ENCODE data around the gene CCDC120.

Gene CCDC120, protein sequence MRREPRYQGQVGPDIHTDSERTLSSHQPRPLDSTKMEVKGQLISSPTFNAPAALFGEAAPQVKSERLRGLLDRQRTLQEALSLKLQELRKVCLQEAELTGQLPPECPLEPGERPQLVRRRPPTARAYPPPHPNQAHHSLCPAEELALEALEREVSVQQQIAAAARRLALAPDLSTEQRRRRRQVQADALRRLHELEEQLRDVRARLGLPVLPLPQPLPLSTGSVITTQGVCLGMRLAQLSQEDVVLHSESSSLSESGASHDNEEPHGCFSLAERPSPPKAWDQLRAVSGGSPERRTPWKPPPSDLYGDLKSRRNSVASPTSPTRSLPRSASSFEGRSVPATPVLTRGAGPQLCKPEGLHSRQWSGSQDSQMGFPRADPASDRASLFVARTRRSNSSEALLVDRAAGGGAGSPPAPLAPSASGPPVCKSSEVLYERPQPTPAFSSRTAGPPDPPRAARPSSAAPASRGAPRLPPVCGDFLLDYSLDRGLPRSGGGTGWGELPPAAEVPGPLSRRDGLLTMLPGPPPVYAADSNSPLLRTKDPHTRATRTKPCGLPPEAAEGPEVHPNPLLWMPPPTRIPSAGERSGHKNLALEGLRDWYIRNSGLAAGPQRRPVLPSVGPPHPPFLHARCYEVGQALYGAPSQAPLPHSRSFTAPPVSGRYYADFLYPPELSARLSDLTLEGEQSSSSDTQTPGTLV

DNA sequence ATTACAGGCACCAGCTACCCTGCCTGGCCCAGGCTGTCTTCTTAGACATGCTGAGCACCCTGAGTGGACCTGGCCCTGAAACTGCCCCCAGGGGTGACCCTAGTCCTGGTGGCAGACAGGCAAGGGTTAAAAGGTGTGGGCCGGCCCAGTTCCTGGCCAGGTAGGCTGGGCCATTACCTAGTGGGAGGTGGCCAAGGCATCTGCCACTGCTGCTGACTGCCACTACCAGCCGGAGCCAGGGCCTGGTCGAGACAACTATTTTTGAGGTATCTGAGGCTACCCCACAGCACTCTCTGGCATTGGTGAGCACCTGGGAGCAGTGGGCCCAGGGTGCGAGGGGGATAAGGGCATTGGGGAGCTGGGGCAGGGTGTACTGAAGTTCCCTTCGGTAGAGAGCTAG lies at the start of gene CCDC120:
TSS of gene CCDC120 (plus strand) at position 206 of the 400 bp plus-strand sequence. CDS start 3,043 bp downstream, outside the sequence.
- DNase-seq = no peak

DNA sequence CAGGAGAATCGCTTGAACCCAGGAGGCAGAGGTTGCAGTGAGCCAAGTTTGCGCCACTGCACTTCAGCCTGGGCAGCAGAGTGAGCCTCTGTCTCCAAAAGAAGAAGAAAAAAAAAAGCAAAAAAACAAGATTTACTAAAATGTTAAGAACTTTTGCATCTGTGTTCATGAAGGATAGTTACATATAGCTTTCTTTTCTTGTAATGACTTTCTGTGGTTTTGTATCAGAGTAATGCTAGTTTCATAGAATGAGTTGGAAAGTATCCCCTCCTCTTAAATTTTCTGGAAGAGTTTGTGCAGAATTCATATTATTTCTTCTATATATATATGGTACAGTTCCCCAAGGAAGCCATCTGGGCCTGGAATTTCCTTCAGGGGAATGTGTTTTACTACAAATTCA lies 39.7 kb upstream of the CCDC120 start:
- no peak for DNase-seq

DNA sequence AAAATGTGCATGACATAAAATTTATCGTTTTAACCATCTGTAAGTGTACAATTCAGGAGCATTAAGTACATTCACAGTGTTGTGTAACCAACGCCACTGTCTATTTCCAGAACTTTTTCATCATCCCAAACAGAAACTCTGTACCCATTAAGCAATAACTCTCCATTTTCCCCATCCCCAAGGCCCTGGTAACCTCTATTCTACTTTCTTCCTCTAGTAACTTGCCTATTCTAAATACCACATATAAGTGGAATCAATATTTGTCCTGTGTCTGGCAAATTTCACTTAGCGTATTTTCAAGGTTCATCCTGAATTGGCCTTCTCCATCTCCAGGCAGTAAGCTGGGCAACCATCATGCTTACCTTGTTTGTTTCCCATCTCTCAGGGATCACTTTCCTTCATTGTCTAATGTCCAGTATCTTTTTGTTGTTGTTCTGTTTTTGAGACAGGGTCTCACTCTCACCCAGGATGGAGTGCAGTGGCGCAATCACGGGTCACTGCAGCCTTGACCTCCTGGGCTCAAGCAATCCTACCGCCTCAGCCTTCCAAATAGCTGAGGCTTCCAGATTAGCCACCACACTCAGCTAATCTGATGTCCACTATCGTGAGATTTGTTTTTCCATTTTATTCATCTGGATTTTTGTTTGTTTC lies 39.1 kb upstream of the CCDC120 start:
- no peak for DNase-seq

DNA sequence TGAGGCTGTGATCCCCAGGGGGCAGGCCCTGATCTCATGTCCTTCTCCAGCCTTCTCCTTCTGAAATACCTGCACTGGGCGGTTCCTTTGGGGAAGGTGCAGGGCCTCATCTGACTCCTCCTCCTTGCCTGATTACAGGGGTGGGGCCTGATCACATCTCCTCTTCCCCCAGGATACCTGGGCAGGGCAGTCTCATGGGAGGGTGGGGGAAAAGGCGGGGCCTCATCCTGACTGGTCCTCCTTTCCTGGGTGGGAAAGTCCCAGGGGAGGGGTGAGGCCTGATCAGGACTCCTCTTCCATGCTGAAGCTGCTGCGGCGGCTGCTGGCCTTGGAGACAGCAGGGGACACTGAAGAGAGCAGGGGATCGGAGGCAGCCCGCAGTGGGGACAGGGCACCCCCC lies 28.9 kb upstream of the CCDC120 start:
- DNase-seq = no peak

DNA sequence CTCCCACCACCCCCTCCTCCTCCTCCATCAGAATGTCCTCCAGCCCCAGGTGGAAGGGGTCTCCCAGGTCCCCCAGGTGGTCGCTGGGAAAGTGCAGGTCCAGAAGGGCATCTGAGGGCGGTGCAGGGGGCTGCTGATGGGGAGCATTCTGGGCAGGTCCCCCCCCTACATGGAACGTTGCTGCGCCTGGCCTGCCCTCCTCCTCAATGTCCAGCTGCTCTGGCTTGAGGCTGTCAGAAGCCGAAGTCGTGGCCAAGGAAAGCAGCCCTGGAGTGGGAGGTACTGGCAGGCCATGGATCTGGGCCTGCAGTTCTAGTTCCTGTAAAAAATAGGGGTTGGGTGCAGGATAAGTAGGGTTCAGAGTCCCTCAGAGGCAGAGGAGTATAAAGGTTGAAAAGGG lies 28.5 kb upstream of the CCDC120 start:
- DNase-seq = no peak

DNA sequence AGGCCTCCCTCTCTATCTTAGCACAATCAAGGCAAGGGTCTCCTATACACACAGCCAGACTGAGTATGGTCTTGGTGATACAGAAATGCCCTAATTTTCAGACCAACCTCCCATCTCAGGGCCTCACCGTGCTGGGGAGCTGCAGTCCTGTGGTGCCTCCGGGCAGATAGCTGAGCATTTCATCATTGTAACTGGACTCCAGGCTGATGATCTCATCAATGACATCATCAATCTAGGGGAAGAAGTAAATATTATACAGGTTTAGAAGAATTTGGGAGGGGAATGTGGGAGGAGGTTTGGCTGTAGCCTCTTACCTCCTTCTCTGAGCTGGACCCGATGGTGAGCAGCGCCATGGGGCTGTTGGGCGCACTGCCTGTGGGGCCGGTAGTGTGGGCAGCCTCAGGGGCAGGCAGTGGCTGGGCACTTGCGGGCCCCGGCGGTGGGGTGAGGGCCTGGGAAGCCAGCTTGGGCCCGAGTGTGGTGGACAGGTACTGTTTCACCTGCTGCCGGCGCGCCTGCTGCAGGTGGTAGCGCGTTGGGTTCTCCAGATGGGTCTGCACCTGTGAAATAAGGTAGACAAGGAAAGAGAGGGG lies 20.8 kb upstream of the CCDC120 start:
- DNase-seq = no peak

DNA sequence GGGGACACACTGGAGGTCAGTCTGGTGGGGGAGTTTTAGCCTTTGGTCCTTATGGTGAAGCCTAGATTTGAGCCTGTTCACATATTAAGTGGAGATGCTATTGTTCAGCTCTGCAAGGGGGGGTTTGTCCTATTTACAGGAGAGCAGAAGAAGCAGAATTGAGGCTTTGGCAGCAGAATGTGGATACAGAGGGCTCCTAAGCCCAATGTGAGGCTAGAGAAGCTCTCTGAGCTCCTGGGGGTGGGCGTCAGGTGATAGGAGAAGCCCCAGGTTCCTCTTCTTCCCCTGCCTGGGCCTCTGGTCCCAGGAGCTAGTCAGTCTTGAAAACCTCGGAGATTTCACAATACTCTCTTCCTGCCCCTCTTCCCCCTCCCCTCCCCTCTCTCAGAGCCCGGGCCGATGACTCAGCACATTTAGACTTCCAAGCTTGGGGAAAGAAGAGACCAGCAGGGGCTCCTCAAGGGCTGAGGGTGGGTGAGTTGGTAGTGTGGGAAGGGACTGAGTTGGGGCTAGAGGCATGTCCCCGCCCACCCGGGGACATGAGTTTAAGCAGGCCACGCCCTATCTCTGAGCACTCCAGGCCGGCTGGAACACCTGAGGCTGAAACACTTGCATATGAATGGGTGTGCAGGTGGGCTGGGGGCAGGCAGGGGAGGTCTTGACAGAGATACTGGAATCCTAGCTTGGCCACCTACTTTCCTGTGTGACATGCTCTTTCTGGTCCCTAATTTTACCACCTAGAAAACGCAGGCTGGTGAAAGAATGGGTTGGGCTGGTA lies 19.0 kb upstream of the CCDC120 start:
- DNase-seq = peak; percentile 42

DNA sequence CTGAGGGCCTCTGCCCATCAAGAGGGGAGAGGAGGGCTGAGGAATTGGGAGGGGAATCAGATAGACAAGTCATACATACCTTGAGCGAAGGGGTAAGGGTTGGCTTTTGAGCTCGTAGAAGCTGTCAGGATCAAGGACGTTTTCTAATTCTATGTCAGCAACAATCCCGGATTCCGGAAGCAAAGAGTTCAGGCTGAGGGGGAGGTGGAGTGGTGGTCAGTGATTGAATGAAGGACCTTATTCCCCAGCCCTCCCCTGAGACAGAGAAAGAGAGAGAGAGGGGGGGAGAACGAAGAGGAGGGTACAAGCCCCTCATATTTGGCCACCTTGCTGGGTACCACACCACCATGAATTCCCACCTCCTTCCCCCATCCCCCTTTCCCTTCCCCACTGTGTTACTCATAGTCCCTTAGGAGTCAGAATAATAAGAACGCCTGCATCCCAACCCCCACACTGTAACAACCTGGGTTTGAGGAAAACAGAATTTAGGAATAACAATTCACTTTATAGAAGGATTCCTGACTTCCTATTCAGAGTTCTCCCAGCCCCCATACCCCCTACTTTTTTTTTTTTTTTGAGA lies 18.3 kb upstream of the CCDC120 start:
- DNase-seq = no peak

DNA sequence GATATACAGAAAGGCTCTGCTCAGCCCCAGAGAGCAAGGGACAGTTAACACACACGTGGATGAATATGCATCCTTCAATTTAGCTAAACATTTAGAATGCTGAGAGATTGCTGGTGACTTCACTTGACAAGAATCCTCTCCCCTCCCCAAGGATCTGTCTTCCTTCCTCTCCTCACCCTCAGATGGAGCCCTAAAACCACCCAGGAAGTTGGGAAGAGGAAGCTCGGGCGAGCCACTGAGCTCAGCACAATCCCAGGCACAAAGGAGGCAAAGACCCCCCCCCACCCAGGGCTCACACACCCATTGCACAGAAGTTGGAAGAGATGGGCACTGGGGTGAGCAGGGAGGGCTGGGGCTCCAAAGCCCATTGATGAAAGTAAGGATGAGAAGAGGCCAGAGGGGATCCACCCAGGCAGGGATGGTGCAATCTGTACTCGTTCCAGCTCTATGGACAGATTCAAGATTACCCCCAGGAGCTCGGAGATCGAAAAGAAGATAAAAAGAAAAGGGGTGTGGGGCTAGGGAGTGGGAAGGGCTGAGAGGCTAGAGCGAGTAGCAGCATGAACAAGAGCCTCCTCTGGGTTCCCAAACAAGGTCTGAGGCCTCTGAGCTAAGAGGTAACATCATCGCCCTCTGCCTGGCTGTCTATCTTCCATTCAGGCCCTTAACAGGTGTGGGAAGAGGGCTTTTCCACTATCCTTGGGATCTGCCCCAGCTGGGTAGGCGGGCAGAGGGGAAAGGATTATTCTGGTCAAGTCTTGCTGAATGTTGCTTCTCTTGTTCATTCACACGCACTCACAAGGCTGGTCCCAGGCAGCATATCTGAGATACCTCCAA lies 16.8 kb upstream of the CCDC120 start:
- DNase-seq = peak; percentile 7

DNA sequence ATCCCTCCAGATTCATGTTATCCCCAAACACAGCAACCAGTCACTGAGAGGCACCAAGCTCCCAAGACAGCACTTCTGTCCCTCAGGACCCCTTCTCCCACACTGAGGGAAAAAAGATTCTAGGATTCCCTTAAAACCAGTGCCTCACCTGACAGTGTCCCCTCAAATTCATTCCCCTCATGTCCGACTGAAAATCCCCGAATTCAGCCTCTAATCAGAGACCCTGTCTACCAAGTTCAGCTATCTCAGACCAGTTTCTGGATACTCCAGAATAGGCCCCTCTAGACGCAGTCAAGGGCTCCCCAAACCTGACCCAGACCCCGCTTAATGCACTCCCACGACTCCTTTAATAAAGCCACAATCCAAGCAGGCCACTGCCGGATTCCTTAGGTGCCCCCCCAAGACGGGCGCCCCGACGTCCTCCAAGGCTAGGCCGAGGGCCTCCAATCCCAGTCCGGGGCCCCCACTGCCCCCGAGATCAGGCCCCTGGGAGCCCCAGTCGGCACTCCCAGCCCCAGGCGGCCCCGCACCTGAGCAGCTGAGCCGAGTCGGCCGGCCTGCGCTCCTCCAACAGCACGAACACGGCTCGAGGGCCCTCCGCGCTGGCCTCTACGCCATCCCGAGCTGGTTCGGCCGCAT lies 16.1 kb upstream of the CCDC120 start:
- no peak for DNase-seq

DNA sequence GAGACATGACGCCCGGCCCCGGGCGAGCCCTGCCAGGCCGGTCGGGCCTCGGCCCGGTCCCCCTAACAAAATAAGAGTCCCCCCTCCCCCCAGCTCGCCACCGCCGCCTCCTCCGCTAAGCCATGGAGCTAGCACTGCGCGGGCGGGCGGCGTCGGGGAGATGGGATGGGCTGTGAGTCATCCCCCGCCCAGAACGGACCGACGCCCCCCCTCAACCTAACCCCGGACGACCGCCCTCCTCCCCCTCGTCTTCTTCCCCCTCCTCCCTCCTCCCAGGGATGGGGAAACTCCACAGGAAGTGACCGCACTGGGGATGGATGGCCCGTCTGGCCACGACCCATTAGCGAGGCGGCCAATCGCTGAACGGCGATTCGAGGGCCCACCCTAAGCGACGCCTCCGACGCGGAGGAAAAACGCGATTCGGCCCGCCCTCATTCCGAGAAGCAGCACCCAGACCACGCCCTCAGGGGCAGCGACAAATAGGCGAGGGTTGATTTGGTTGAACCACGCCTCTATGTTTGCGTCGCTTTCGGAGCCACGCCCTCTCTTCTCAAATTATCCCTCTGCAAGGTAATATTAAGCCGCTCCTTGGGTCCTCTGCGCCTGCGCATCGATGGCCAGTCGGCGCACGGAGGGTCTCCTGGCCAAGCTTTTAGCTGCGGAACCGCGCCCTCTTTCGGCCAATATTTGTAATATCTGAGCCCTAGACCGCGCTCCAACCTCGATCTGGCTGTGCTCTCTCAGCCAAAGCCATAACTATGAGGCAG lies 15.4 kb upstream of the CCDC120 start, which contains the start of gene TFE3:
TSS of gene TFE3 (minus strand) at position 138 of the 767 bp plus-strand sequence. CDS start at position 7, 131 bp downstream.
- DNase-seq = peak; percentile 96

DNA sequence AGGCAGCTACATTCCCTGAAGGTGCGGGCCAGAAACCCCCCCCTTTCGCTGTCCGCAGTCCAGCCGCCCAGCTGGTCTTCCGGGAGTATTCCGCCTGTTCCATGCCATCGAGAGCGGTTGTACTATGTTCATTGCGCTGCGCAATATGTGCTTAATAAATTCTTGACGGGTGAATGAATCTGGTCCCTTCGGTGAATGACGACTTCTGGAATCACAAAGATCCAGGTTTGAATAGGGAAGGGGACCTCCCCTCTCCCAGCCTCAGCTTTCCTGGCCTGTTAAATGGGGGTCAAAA lies 14.9 kb upstream of the CCDC120 start:
- DNase-seq = no peak

DNA sequence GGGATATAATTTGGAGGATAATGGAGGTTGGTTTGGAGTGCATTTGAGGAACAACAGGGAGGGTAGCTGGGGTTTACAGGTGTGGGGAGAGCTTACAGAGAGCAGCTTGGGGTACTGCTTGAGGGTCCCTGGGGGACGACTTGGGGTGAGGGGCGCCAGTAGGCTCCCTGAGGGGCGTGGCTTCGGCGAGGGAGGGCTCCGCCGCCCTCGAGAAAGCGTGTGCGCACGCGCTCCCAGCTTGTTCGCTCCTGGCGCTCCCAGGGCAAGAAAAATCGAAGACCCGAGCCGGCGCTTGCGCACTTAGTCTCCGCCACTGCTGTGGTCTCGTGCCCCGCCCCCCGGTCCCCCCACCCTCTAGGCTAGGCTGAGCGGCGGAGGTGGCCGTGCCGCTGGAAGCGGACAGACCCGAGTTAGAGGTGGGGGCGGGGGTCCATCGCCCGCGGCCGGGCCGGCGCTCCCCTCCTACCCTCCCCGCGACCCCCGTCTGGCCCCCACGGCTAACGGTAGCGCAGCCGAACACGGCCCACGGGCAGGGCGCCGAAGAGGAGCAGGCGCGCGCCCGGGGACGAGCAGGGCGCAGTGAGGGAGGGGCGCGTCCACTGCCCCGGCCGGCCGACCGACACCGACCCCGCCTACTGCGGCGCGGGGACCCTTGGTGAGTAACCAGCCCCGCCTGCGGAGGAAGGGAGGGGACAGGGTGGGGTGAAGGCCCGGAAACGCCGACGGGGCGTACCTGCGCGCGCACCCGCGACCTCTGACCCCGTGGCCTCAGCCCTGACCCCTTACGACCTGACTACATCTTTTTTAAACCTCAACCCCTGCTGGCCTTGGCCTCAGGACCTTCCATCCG lies 5.4 kb upstream of the CCDC120 start:
- peak; percentile 63 for DNase-seq

DNA sequence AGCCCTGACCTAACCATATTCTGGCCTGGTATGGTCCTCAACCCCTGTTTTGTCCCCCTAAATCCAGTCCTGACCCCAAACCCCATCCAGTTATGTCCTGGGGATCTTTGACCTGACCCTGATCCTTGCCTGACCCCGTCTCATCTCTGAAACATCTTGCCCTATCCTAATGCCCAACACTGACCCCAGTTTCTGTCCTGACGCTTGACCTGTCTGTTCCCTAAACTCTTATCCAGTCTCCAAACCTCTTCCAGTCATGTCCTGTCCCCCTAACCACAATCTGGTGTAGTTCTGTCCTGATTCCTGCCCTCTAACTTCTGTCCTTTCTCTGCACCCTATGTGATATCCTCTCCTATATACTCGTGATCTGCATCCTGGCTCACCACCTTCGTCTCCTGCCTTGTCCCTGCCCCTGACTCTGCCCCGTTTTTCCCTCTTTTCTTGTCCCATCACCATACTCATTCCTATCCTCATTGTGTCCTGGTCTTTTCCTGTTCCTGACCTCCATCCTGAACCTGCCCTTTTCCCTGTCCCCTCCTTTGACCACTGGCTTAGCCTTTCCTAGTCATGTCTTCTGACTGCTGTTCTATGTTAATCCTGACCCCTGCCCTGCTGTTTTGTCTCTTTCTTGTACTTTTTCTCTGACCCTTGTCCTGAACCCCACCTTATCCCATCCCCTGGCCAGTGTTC lies 4.6 kb upstream of the CCDC120 start:
- no peak for DNase-seq

DNA sequence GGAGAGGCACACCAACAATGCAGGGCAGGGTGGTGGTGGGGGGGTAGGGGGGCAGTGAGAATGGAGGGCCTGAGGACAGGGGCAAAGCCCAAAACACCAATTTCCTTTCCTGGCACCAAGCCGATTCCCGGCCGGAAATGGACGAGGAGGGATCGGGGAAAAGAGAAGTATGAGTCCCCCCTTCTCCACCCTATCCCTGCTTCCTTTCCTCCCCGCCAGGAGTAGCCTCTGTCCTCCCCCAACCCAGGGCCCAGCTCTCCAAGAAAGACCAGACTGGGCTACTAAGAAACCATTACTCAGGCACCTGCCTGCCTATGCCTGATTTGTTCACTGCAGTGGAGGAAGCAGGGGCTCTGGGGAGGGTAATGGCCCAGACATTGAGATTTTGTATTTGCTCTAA lies 402 bp downstream of the CCDC120 start:
- DNase-seq = no peak

DNA sequence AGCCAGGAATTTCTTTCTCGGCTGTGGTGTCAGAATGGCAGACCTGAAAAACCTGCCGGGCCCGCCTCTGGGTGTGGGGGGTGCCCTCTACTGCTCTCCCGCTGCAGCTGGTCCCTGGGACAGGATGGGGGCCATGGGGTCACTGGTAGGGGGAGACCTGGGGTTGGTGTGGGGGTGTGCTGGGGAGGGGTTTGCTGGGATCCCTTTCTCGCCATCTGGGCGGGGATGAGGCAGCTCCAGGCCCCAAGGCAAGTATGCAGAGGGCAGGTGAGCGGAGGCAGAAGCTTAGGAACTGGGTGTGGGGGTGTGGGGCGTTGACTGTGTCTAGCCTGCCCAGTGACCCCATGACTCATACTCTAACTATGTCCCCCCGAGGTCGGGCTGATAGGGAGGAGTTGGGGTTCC lies 884 bp downstream of the CCDC120 start:
- DNase-seq = no peak

DNA sequence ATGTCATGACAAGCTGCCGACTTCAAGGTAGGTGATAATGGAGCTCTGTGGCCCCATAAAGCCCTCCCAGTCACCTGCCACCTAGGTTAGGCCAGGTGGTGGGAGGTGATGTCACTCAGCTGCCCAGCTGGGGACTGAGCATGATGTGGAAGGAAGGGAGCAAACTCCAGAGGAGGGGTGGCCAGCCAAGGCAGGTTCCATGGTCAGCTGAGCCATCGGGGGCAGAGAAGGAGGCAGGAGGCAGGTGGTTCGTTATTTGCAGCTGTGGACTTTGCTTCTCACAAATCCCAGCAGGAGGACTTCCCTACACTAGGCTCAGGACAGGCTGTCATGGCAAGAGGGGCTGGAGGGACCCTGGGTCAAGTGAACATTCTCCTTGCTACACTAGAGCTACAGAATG lies 2.1 kb downstream of the CCDC120 start:
- DNase-seq = no peak

DNA sequence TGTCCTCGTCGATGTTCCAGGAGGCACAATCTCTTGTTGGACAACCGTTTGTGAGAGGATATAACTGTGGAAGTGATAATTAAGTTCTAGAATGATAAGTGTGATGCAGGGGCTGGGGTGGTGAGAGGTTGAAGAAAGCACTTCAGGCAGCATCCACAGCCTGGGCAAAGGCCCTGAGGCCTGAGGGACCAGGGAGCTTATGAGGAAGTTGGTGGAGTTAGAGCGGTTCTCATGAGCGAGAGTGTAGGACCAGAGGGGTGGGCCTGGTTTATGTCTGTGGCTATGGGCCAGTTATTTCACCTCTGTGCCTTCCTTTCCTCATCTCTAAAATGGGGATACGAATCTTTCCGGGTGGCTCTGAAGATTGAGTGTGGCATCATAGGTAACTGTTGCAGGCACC lies 2.7 kb downstream of the CCDC120 start:
- DNase-seq = no peak

DNA sequence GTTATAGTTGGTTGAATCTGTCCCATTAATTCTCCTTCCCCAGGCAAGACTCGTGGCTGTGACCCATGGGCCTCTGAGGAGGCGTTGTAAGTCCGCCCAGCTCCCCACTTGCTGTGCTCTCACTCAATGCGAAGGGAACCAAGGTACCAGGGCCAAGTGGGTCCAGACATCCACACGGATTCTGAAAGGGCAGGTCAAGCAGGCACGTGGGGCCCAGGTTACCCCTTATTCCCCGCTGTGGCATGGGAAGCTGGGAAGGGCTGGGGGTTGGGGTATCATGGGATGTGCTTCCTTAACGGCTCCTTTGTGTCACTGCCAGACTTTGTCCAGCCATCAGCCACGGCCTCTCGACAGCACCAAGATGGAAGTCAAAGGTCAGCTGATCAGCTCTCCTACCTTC lies 3.1 kb downstream of the CCDC120 start:
- DNase-seq = no peak
